Ishikawa (cell line): ENCODE measurements around the gene SFT2D2.

Source experiments
- CEBPB ChIP-seq: IDR thresholded peaks from 2 replicates; pipeline ENCODE4 v1.6.1; 2012
- EP300 ChIP-seq: IDR thresholded peaks from 2 replicates; pipeline ENCODE4 v1.6.1; 2012; ENCODE audit warnings: borderline replicate concordance
- TAF1 ChIP-seq: IDR thresholded peaks from 2 replicates; pipeline ENCODE4 v1.6.1; 2012; ENCODE audit warnings: low read depth, mild to moderate bottlenecking
- TCF12 ChIP-seq: IDR thresholded peaks from 2 replicates; pipeline ENCODE4 v1.6.1; 2012; ENCODE audit warnings: low read depth
- TEAD4 ChIP-seq: IDR thresholded peaks from 2 replicates; pipeline ENCODE4 v1.6.1; 2012
- ZBTB7A ChIP-seq: IDR thresholded peaks from 2 replicates; pipeline ENCODE4 v1.6.1; 2012; ENCODE audit warnings: low read depth

DNA sequence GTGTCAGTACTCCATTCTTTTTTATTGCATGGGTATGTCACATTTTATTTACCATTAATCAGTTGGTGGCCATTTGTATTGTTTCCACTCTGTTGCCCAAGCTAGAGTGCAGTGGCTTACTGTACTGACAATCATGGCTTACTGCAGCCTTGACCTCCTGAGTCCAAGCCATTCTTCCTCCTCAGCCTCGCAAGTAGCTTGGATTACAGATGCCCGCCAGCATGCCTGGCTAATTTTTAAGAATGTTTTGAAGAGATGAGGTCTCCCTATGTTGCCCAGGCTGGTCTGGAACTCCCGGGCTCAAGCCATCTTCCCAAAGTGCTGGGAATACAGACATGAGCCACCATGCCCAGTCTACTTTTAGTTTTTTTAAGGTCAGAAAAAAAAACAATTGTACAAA lies 813 bp upstream of the SFT2D2 start:
- no peak for TF ChIP-seq TCF12
- TF ChIP-seq CEBPB: no peak
- TF ChIP-seq ZBTB7A: no peak
- no peak for TF ChIP-seq EP300
- TF ChIP-seq TEAD4: no peak
- no peak for TF ChIP-seq TAF1
